Colon (tissue), 2 donors: ENCODE results near the gene EBPL.

Experiments used
- FAIRE-seq: peaks from 2 replicates; lab custom pipeline; 2012; peaks lifted over from hg19 to GRCh38; lab: Jason Lieb, UNC
- donor health status: control.
- donor health status: control.

The EBPL gene

DNA sequence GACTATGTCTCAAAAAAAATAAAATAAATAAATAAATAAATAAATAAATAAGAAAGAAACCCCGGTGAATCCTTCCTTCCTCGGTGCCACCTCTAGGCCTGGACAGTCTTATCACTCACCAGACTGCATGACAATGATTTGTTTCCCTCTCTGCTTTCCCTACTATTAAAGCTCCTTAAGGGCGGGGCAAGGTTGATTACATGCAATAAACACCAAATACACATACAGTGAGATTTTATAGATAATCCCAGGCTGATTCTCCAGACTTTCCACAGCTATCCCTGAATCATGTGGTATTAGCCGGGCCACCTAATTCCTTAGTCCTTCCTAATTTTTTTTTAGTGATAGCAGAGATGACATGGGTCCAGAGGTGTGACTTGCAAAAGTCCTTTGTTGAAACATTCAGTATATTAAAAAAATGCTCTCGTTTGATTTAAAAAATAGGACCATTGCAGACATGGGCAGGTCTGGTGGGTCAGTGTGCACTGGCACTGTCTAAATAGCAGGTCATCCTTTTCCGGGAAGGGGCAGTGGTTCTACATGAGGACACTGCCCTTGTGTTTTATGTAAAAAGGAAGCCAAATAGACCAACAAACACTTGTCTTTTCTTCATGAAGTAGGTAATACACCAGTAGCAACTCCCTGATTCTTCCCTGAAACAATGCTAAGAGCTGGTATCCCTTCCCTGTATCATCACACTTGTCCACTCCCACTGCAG, 14.5 kb downstream of the EBPL start:
- FAIRE-seq, result no peak

GRCh38 chr13:49670828-49671227, 20.5 kb downstream of the EBPL start:
- no peak for FAIRE-seq

GRCh38 chr13:49669735-49670309, 21.5 kb downstream of the EBPL start:
- FAIRE-seq, result peak; percentile 45

DNA sequence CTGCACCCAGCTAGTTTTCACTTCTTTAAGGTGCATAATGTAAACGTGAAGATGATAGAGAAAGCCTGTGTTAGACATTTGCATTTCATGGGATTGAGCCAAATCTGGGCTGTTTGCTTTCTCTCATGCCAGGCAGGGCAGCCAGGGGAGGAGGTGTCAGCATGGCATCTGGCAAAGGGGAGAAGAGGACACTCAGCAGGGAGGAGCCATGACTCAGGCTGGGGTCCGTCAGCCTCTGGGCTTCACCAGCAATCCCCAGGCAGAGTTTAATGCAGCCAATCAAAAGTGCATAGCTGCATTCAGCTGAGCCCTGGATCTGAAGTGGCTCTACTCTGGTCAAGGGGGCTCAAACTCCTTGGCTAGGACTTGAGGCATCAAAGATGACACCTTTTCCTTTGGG, 23.5 kb downstream of the EBPL start:
- no peak for FAIRE-seq

GRCh38 chr13:49664606-49665005, 26.7 kb downstream of the EBPL start:
- FAIRE-seq, result no peak

DNA sequence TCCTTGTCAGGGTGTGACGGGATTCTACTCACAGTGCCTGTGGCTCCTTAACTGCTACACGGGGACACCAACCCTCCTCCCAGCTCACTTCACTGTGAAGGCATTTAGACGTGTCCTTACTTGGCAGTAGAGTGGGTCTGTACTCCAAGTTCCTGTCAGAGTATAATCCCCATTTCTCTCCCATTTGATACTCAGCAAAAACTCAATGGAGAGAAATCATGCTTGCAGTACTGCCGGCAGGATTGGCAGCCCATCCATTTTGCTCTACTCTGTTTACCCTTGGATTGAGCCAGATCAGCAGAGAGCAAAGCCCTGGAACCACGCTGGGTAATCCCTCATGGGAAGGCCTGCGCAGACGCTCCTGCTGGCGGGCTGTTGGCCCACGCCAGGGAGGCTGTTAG, 34.0 kb downstream of the EBPL start:
- FAIRE-seq, result no peak

- no peak for FAIRE-seq
Observed at GRCh38 chr13:49655906-49656305, 35.4 kb downstream of the EBPL start.

DNA sequence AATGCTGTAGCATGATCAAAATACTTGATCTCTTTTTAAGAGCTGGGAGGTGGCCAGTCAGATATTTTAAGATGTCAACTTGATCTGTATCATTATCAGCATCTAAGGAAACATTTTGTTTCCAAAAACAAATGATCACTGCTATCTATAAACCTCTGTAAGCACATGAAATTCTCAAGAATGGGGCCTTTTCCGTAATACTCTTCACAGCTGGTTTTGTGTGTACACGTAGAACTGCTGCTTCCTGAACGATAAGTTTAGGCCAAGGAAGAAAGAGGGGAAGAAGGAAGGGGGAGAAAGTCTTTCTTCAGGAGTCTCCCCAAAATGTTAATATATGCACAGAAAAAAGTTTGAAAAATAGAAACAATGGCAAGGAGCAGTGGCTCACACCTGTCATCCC, 37.3 kb downstream of the EBPL start:
- FAIRE-seq, result no peak

GRCh38 chr13:49653478-49653877, 37.8 kb downstream of the EBPL start:
- FAIRE-seq, result no peak

GRCh38 chr13:49652355-49653305, 38.7 kb downstream of the EBPL start:
- no peak for FAIRE-seq

DNA sequence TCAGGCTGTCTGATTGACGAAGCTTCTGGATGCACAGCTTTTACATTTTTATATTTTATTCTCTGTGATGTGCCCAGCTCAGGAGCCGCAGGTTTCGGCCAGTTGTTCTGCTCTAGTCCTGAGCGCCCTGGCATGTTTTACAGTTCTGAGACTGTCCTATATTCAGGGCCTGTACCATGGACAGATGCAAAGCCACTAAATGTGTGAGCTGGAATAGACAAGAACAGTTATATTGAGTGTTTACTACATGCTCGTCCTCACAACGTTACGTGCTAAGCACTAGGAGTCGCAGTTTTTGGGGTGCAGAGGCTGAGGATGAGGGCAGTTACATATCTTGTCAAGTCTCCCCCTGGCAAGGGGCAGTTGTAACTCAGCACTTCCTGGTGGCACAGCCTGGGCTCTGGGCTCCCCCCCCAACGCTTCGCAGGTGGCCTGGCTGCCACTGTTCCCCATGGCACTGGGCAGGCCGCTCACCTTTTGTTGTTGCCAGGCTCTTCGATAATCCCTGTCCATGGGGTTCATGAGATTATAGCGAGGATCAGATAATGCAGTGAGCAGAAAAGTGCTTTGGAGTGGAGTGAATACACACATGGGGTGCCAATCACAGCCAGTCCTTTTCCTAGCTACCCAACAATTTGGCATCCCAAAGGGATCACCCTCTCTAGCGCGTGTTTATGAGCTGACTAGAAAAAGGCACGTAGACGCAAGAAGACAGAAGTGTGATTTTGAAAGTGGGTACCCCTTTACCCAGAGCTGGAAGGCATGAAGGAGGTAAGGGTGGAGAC, 39.5 kb downstream of the EBPL start:
- FAIRE-seq, result no peak

DNA sequence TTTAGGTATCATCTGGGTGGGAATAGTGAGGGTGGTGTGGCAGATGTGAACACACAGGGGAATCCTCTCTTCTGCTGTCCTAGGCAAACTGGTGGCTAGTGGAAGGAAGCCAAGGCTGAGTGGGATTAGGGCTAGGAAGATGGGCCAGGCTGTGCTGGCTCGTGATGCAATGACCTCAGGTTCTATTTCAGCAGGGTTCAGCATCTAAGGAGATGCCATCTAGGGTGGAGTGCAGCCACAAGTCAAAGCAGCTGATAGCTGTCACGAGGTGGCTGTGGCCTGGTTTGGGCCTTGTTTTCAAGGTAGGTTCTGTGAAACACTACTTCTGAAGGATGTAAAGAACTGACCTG, 41.3 kb downstream of the EBPL start:
- no peak for FAIRE-seq

DNA sequence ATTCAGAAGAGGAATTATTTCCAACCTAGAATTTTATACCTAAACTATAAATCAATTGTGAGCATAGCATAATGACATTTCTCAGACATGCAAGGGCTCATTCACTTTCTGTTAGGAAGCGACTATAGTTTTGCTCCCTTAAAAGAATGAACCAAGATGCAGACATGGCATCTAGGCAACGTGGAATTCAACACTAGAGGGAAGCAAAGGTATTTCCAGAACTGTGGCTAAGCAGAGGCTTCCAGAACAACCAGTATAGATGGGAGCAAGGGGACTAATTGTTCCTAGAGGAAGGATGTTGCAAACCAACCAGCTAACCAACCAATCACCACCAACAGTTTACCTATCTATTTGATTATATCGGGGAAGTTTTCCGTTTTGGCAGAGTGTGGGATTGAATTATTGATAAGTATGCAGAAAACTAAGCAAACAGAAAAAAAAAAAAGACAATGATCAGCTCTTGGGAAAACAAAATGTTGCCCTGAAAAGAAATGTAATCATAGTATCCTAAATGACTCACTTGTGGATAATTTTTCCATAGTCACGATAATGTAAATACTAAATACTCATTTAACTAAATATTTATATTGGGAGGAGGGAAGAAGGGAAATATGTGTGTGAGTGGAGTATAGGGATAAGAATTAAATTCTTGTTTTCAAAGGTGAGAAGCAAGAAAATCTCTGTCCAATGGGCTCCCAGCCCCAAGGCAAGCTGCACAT, 41.9 kb downstream of the EBPL start:
- no peak for FAIRE-seq

- no peak for FAIRE-seq
Observed at GRCh38 chr13:49646688-49647087, 44.6 kb downstream of the EBPL start.

DNA sequence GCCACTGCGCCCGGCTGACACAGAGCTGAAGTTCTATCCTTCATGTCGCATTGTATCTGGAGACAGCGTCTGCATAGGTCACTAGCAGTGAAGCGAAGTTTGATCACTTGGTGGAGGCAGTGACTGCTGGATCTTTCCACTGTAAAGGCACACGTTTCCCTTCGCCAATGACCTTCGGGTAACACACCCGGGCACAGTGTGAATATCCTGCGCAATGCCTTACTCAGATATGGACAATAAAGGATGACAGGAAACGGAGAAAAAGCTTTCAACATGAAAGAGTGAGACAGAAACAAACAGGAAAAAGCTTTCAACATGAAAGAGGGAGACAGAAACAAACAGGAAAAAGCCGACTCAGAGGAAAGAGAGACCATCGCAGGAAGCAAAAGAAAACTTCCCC, 45.8 kb downstream of the EBPL start:
- no peak for FAIRE-seq

GRCh38 chr13:49643035-49643646, 48.1 kb downstream of the EBPL start:
- no peak for FAIRE-seq

GRCh38 chr13:49641801-49642291, 49.4 kb downstream of the EBPL start:
- no peak for FAIRE-seq

DNA sequence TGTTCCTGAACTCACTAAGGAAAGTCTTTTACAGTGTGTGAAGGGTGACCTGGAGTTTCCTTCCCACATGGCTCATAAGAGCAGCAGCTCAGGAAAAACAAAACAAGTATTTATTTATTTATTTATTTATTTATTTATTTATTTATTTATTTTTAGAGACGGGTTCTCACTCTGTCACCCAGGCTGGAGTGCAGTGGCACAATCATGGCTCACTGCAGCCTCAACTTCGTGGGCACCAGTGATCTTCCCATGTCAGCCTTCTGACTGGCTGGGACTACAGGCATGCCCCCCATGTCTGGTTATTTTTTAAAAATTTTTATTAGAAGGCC, 52.6 kb downstream of the EBPL start:
- FAIRE-seq, result no peak

DNA sequence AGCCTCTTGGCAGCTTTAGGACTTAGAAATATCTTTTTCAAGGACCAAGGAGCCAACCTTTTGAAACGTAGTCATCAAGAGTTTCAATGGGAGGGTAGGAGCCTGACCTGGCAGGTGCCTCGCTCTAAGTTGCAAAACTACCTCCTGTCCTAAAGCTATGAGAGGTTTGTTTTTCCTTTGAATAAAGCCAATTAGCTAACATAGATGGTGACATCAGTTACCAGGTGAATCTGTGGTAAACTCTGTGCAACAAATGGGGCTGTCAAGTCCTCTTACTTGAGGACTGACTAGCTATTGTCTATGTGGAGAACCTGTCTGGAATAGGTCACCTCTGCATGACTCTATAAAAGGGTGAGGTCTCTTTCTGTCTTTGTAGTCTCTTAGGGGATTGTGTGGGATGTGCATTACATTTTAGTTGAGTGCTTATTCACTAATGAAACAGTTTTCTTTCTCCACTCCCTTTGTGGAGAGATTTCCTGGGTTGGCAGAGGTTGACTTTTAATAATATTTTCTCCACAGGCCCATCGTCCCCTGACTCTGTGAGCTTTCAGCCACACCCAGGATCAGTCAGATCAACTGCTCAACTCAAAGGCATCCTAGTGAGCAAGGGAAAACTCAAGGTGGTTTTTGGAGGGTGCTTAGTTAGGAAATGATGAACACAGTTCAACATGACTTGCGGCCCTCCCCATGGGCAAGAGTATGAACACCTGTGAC, 53.1 kb downstream of the EBPL start:
- no peak for FAIRE-seq

GRCh38 chr13:49636705-49637104, 54.6 kb downstream of the EBPL start:
- no peak for FAIRE-seq
